SK-N-SH treated with all-trans-retinoic acid at 6 μM for 48 hours (cell line): ENCODE results near the gene FIGLA.

ENCODE experiments used
- ATAC-seq: fragments of 200-7000 bp; cut with Tn5 transposase; 3 replicates; pipeline ENCODE4 v1.9.1; 2020; ENCODE audit warnings: mild to moderate bottlenecking, moderate library complexity
- ARNTL ChIP-seq: fragments of 450-650 bp; formaldehyde crosslinking; IDR thresholded peaks from 2 replicates; pipeline ENCODE4 v1.5.0; 2020; ENCODE audit warnings: low read depth, mild to moderate bottlenecking, moderate library complexity, borderline replicate concordance
- BACH2 ChIP-seq: fragments of 250-450 bp; sonication (Bioruptor Pico); IDR thresholded peaks from 2 replicates; pipeline ENCODE4 v1.9.0; 2021; ENCODE audit warnings: mild to moderate bottlenecking, borderline replicate concordance
- CSDC2 ChIP-seq: fragments of 250-450 bp; sonication (Bioruptor Pico); IDR thresholded peaks from 2 replicates; pipeline ENCODE4 v1.5.0; 2020; ENCODE audit warnings: mild to moderate bottlenecking, moderate library complexity
- ESRRG ChIP-seq: fragments of 250-450 bp; sonication (Bioruptor Pico); IDR thresholded peaks from 2 replicates; pipeline ENCODE4 v1.6.1; 2021; ENCODE audit warnings: mild to moderate bottlenecking
- ISL1 ChIP-seq: fragments of 250-450 bp; sonication (Bioruptor Pico); IDR thresholded peaks from 2 replicates; pipeline ENCODE4 v2.1.2; 2022; ENCODE audit warnings: mild to moderate bottlenecking, moderate library complexity
- OSR1 ChIP-seq: fragments of 250-450 bp; sonication (Bioruptor Pico); IDR thresholded peaks from 2 replicates; pipeline ENCODE4 v1.8.0; 2022; ENCODE audit warnings: moderate library complexity, mild to moderate bottlenecking, inconsistent platforms
- RARB ChIP-seq: fragments of 250-450 bp; sonication (Bioruptor Pico); IDR thresholded peaks from 2 replicates; pipeline ENCODE4 v1.8.0; 2021; ENCODE audit warnings: mild to moderate bottlenecking, moderate library complexity
- SNAI2 ChIP-seq: fragments of 250-450 bp; sonication (Bioruptor Pico); IDR thresholded peaks from 2 replicates; pipeline ENCODE4 v1.5.0; 2020; ENCODE audit warnings: mild to moderate bottlenecking, moderate library complexity
- TOX ChIP-seq: fragments of 250-450 bp; sonication (Bioruptor Pico); IDR thresholded peaks from 2 replicates; pipeline ENCODE4 v1.8.0; 2021; ENCODE audit warnings: mild to moderate bottlenecking, moderate library complexity, borderline replicate concordance
- TSHZ2 ChIP-seq: fragments of 250-450 bp; sonication (Bioruptor Pico); IDR thresholded peaks from 2 replicates; pipeline ENCODE4 v1.5.0; 2020; ENCODE audit warnings: mild to moderate bottlenecking, moderate library complexity
- ZFP3 ChIP-seq: fragments of 250-450 bp; sonication (Bioruptor Pico); IDR thresholded peaks from 2 replicates; pipeline ENCODE4 v1.5.0; 2020; ENCODE audit warnings: mild to moderate bottlenecking, moderate library complexity
- ZFP30 ChIP-seq: fragments of 450-650 bp; formaldehyde crosslinking; IDR thresholded peaks from 2 replicates; pipeline ENCODE4 v1.5.0; 2022; ENCODE audit warnings: mild to moderate bottlenecking, moderate library complexity
- ZNF565 ChIP-seq: fragments of 450-650 bp; formaldehyde crosslinking; conservative IDR thresholded peaks from 2 replicates; pipeline ENCODE4 v1.5.0; 2020; ENCODE audit warnings: low read depth, mild to moderate bottlenecking, moderate library complexity
- ZNF70 ChIP-seq: fragments of 450-650 bp; formaldehyde crosslinking; IDR thresholded peaks from 2 replicates; pipeline ENCODE4 v1.5.0; 2020; ENCODE audit warnings: mild to moderate bottlenecking, moderate library complexity
- TF ChIP-seq, protein P1 (sequence below): fragments of 250-450 bp; sonication (Bioruptor Pico); IDR thresholded peaks from 2 replicates; pipeline ENCODE4 v1.5.1; 2021; ENCODE audit warnings: mild to moderate bottlenecking, moderate library complexity
- TF ChIP-seq, protein P2 (sequence below): fragments of 250-450 bp; sonication (Bioruptor Pico); IDR thresholded peaks from 2 replicates; pipeline ENCODE4 v1.5.1; 2020; ENCODE audit warnings: low read depth, mild to moderate bottlenecking, moderate library complexity
- TF ChIP-seq, protein P3 (sequence below): fragments of 250-450 bp; sonication (Bioruptor Pico); IDR thresholded peaks from 2 replicates; pipeline ENCODE4 v1.8.0; 2020; ENCODE audit warnings: mild to moderate bottlenecking, moderate library complexity, borderline replicate concordance

FIGLA gene, protein sequence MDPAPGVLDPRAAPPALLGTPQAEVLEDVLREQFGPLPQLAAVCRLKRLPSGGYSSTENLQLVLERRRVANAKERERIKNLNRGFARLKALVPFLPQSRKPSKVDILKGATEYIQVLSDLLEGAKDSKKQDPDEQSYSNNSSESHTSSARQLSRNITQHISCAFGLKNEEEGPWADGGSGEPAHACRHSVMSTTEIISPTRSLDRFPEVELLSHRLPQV

DNA sequence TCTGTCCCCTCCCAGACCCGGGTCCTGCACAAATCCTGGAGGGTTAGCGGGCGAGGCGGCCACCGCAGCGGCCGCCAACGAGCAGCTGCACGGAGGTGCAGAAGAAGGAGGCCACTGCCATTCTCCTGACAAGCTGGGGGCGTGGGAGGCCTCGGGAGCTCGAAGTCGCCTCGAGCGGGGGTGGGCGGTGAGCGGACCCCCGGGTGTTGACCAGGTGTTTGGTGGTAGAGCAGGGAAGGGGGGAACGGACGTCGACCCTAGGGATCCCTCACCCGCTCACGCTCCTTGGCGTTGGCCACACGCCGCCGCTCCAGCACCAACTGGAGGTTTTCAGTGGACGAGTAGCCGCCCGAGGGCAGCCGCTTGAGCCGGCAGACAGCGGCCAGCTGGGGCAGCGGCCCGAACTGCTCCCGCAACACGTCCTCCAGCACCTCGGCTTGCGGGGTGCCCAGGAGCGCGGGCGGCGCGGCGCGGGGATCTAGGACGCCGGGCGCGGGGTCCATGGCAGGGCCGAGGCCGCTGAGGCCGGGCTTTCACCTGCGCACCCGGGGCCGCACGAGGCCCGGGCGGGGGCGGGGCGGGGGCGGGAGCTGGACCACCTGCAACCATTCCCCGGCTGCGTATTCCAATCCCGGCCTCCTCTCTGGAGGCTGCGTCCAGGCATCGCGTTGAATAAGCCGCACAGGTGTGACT, at the start of gene FIGLA:
Gene FIGLA (minus strand): TSS at position 508 of the 693 bp plus-strand sequence. CDS start 5 bp downstream, at position 503.
- peak; percentile 63 for ATAC-seq
- TF ChIP-seq ZNF565 (CRISPR knock-in tag), result no peak
- TF ChIP-seq ZNF70 (CRISPR knock-in tag), result no peak
- TF ChIP-seq ZFP3, result no peak
- TF ChIP-seq, protein P1, sequence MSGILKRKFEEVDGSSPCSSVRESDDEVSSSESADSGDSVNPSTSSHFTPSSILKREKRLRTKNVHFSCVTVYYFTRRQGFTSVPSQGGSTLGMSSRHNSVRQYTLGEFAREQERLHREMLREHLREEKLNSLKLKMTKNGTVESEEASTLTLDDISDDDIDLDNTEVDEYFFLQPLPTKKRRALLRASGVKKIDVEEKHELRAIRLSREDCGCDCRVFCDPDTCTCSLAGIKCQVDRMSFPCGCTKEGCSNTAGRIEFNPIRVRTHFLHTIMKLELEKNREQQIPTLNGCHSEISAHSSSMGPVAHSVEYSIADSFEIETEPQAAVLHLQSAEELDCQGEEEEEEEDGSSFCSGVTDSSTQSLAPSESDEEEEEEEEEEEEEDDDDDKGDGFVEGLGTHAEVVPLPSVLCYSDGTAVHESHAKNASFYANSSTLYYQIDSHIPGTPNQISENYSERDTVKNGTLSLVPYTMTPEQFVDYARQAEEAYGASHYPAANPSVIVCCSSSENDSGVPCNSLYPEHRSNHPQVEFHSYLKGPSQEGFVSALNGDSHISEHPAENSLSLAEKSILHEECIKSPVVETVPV, result no peak
- no peak for TF ChIP-seq ISL1 (CRISPR knock-in tag)
- TF ChIP-seq BACH2, result no peak
- TF ChIP-seq ESRRG (CRISPR knock-in tag), result no peak

GRCh38 chr2:70837980-70838925, 47.8 kb upstream of the FIGLA start:
- TF ChIP-seq ZNF70 (CRISPR knock-in tag) (no peak), TOX (CRISPR knock-in tag) (no peak), CSDC2 (CRISPR knock-in tag) (no peak), ZNF565 (CRISPR knock-in tag) (no peak), RARB (CRISPR knock-in tag) (no peak), ARNTL (no peak), OSR1 (CRISPR knock-in tag) (no peak), SNAI2 (CRISPR knock-in tag) (no peak), BACH2 (no peak)
- TF ChIP-seq, protein P2, sequence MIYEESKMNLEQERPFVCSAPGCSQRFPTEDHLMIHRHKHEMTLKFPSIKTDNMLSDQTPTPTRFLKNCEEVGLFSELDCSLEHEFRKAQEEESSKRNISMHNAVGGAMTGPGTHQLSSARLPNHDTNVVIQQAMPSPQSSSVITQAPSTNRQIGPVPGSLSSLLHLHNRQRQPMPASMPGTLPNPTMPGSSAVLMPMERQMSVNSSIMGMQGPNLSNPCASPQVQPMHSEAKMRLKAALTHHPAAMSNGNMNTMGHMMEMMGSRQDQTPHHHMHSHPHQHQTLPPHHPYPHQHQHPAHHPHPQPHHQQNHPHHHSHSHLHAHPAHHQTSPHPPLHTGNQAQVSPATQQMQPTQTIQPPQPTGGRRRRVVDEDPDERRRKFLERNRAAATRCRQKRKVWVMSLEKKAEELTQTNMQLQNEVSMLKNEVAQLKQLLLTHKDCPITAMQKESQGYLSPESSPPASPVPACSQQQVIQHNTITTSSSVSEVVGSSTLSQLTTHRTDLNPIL (CRISPR knock-in tag), result no peak
- TF ChIP-seq, protein P1, result no peak
- ATAC-seq, result no peak

- TF ChIP-seq ZFP30, result no peak
- TF ChIP-seq, all 23 proteins: peak for 0
- ATAC-seq, result no peak
These were observed 45.2 kb upstream of the FIGLA start, which contains the start of gene CD207 for GRCh38 chr2:70835643-70836042. Gene CD207 (minus strand): TSS chr2:70835816. CDS start chr2:70835776, 40 bp downstream.

- TF ChIP-seq, protein P1, result no peak
- TF ChIP-seq, protein P3, sequence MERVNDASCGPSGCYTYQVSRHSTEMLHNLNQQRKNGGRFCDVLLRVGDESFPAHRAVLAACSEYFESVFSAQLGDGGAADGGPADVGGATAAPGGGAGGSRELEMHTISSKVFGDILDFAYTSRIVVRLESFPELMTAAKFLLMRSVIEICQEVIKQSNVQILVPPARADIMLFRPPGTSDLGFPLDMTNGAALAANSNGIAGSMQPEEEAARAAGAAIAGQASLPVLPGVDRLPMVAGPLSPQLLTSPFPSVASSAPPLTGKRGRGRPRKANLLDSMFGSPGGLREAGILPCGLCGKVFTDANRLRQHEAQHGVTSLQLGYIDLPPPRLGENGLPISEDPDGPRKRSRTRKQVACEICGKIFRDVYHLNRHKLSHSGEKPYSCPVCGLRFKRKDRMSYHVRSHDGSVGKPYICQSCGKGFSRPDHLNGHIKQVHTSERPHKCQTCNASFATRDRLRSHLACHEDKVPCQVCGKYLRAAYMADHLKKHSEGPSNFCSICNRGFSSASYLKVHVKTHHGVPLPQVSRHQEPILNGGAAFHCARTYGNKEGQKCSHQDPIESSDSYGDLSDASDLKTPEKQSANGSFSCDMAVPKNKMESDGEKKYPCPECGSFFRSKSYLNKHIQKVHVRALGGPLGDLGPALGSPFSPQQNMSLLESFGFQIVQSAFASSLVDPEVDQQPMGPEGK, result no peak
- TF ChIP-seq SNAI2 (CRISPR knock-in tag), result no peak
- TF ChIP-seq TSHZ2 (CRISPR knock-in tag), result no peak
- no peak for TF ChIP-seq ISL1 (CRISPR knock-in tag)
- TF ChIP-seq ZNF70 (CRISPR knock-in tag), result no peak
These were observed 44.4 kb upstream of the FIGLA start for GRCh38 chr2:70834881-70835280.

More at GRCh38 chr2:70834881-70835280, 44.4 kb upstream of the FIGLA start:
- no peak for ATAC-seq
